Esophagus squamous epithelium (tissue), 4 donors: ENCODE results near the gene CYCS.

Experiments used
- POLR2A ChIP-seq, 4 donors: fragments of 450-650 bp; IDR thresholded peaks; one replicate each; pipeline ENCODE4 v1.6.1; 2017; ENCODE audit warnings: antibody characterized with exemption in 4 of 4, mild to moderate bottlenecking in 4 of 4, moderate library complexity in 3 of 4
- TF ChIP-seq, protein P1 (sequence below), 6 experiments: fragments of 450-650 bp in 4 of 6; fragments of 200-600 bp in 2 of 6; sonication (generic) in 2 of 6; IDR thresholded peaks; one replicate each; pipeline ENCODE4 v1.5.1; 2016 to 2019; ENCODE audit warnings: antibody characterized with exemption in 6 of 6, mild to moderate bottlenecking in 4 of 6, moderate library complexity in 4 of 6

GRCh38 chr7:25118048-25118753 lies 6.9 kb downstream of the CYCS start:
- TF ChIP-seq, protein P1, sequence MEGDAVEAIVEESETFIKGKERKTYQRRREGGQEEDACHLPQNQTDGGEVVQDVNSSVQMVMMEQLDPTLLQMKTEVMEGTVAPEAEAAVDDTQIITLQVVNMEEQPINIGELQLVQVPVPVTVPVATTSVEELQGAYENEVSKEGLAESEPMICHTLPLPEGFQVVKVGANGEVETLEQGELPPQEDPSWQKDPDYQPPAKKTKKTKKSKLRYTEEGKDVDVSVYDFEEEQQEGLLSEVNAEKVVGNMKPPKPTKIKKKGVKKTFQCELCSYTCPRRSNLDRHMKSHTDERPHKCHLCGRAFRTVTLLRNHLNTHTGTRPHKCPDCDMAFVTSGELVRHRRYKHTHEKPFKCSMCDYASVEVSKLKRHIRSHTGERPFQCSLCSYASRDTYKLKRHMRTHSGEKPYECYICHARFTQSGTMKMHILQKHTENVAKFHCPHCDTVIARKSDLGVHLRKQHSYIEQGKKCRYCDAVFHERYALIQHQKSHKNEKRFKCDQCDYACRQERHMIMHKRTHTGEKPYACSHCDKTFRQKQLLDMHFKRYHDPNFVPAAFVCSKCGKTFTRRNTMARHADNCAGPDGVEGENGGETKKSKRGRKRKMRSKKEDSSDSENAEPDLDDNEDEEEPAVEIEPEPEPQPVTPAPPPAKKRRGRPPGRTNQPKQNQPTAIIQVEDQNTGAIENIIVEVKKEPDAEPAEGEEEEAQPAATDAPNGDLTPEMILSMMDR (IDR thresholded peaks at IDR 0.05), result no peak
- no peak for TF ChIP-seq POLR2A (IDR thresholded peaks at IDR 0.05)
